Left kidney (tissue), 2 donors: ENCODE data around the gene TFPI2. TPM values are rescaled to one million over a fixed set of nuclear protein-coding genes. Genes with fewer than 3 reads are reported as not detected.

Source experiments
- DNase-seq: peaks from one replicate; pipeline ENCODE4 v3.0.0-alpha.2; 2013
- polyA plus RNA-seq: library from polyadenylated mRNA; unstranded; fragments of 120-200 nt; gene quantifications from one replicate; pipeline ENCODE4 v1.2.1, GENCODE V29; 2013; ENCODE audit not compliant: insufficient read length

The TFPI2 gene
- polyA plus RNA-seq, 1 donor: 10.3 TPM

DNA sequence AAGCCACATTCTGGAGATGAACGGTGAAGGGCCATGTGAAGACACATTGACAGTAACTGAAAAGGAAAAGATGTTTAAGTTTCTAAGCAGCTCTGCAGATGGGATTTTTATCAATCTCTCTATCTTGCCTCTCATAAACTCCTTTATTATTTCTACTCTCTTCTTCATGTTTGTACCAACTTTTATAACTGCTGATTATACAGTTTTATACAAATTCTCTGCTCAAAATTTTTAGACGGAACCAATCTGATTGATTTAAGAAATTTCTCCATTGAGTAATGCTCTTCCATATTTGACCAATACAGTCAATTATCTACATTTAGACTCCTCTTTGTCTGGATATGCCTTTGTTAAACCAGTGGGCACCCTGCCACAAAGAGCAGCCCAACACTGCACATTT is 31.7 kb downstream of the TFPI2 start:
- no peak for DNase-seq

DNA sequence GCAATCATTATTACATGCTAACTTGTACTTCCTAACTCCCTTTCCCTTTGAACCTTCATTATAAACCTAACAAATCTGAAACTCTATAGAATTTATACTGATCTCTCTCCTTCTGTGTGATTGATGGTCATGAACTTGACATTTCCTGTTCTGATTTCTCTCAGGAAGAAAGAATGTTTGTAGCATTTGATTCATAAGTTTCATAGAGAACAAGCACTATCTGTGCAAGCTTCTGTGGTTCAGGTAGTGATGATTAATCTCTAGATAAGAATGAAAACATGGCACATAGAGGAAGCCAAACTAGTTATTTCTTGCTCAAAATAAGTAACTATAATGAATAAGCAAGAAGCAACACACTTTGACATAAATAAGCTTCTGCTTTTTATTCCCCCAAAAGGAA is 34.2 kb downstream of the TFPI2 start:
- DNase-seq: no peak

DNA sequence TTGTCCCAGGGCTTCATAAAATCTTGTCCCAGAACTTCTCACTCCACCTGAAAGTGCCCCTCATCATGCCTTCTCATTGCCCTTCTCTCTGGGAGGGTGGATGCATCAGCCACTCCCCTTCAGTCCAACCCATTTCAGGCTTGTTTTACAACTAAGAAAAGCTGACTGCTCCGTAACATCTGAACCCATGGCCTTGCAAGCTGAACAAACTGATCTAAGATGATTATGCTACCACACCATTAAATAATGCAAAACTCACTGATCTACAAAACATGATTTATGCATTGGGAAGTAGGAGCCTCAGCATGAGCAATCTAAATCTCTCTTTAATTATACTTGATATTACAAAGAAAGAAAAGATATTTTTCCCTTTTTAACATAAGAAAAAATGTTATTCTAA is 34.8 kb downstream of the TFPI2 start:
- no peak for DNase-seq

DNA sequence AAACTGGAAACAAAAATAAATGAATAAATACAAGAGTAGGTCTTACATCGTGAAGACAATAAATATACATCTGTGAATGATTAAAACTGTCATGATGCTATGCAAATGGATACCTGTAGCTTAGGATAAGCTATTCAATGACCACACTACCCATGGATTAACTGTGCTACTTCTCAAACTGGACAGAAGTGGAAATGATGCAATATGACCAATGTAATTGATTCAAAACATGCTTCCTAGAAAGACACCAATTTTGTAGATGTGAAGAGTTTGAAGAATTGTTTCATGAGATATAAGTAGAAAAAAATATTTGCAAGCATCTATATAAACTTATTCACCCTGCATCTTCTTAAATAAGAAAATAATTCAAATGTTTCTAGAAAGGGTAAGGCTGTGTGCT is 36.1 kb downstream of the TFPI2 start:
- DNase-seq: no peak

DNA sequence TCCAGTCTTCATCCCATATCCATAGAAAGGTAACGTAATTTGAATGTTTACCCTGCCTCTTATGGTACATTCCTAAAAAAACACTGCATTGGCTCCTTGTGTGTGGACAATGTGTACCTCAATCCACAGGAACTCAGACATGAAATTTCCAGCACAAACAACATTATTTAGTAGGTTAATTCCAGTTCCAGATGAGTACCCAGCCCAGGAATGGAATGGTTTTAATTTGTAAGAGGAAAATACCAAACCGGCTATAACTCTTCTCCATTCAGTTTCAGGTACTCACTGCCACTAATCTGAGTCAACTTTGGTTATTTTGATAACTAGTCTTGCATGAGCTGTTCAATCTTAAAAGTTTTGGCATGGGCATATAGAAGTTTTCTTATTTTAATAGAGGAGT is 39.0 kb downstream of the TFPI2 start:
- DNase-seq: no peak

DNA sequence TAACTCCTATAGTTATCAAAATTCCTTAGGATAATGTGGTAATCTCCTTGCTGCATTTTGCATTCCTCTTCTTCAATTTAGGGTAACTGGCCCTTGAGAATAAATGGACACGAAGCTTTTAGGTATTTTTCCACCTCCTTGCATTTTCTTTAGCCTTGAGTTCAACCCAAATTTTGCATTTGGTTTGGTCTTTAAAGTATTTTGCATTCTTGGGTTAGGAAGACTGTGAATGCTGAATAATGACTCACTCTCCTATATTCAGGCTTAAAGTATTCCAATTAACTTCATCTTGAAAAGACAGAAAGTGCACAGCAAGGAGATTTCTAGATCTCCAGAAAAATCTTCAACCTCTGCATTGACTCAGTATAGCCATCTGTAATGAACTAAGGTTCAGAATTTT is 47.3 kb downstream of the TFPI2 start:
- no peak for DNase-seq

DNA sequence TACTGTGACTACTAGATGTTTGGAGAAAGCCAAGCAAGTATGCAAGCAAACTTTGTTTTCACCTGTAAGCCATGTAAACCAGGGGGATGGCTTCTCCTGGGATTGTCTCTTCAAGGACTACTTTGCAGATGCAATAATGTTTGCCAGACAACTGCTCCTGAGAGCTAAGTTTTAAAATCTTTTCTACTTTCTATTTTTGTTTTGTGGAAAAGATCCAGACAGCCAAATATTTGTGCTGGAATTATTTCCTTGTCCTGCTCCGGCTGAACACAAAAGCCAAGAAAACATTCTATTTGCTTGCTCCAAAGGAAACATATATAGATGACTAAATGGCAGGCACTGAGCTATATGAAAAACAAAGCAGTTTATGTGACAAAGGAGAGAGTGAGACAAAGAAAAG is 51.6 kb downstream of the TFPI2 start:
- DNase-seq: no peak

DNA sequence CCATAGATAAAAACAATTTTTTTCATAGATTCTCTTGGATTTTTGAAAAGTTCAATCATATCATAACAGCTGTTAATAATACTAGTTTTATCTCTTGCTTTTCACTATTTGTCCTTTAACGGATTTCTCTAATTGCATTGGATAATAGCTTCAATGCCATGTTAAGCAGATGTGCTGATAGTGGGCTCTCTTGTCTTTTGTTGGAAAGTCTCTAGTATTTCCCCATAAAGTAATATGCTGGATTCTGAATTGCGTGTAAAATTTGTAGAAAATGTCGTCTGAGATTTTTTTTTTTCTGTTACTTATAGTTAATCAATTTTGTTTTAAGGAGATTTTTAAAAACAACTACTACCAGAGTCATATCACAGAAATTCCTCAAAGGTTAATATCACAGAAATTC is 53.3 kb downstream of the TFPI2 start:
- DNase-seq: no peak

DNA sequence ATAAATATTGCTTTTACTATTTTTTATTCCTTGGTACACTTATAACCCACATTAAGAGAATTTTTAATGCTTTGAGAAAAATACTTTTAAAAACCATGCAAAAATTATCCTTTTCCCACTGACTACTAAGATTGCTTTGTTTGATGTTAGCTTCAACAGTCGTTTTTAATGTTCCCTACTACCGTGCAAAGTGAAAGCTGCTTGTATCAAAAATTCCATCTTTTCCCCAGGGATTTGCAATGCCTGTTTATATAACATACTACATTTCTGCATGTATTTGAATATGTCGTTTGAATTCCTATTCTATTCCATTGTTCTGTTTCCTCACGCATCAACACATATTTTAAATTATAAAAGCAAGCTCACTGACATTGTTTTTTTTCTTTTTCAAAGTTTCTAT is 54.4 kb downstream of the TFPI2 start:
- no peak for DNase-seq

DNA sequence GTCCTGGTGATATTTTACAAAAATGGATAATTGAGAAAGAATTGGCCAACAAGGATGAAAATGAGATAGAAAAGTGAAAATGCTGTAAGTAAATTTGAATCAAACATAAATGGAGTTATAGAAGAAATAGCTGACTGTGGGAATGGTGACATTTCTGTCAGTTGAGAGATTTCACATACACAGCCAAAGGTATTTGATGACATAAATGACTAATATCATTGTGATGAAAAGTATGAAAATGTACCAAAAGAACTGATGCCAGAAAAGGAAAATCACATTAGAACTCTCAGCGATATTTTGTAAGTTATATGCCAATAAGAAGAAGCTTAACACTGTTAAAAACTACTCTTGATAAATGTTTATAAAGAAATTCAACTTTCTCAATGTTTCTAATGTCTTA is 54.9 kb downstream of the TFPI2 start:
- DNase-seq: no peak

Other genes with a start within 250 kb of the TFPI2 start
- gene GNGT1, start 15.8 kb upstream of the TFPI2 start, polyA plus RNA-seq: not detected
- gene GNG11, start 31.0 kb upstream of the TFPI2 start, polyA plus RNA-seq: 38.1 TPM
- gene BET1, start 113.6 kb upstream of the TFPI2 start, polyA plus RNA-seq: 47.4 TPM